ENCODE data around the gene CTR9. TPM values are rescaled to one million over a fixed set of nuclear protein-coding genes. Genes with fewer than 3 reads are reported as not detected.

Gene CTR9
- total and polyA plus RNA-seq, 9 of the 15 experiments (the other 6 are each of a cell fraction or from before 2014, with no cell fraction given), result 25.4 to 79.3 (median 47.3) TPM

GRCh38 chr11:10716543-10717259 is 34.3 kb upstream of the CTR9 start (continued):
- TF ChIP-seq PBX2 (CRISPR knock-in tag; IDR thresholded peaks at IDR 0.05; ENCODE audit: low read depth) (no peak), PBX2 (tag; conservative IDR thresholded peaks at IDR 0.05; ENCODE audit: low read depth) (no peak), PYGO2 (tag; IDR thresholded peaks at IDR 0.05) (no peak), ZBTB5 (IDR thresholded peaks at IDR 0.05) (no peak), CXXC5 (CRISPR knock-in tag; IDR thresholded peaks at IDR 0.05) (0 out of 2 replicates have a peak, but pooled peaks have one; percentile 13), RAD51 (IDR thresholded peaks at IDR 0.05; ENCODE audit: borderline replicate concordance, low read depth) (peak; percentile 77), MGA (IDR thresholded peaks at IDR 0.05) (peak; percentile 69), L3MBTL2 (IDR thresholded peaks at IDR 0.05) (peak; percentile 76), JUND (IDR thresholded peaks at IDR 0.05; ENCODE audit: borderline replicate concordance, low read depth, low read length) (no peak), JUND (tag; IDR thresholded peaks at IDR 0.05; ENCODE audit: borderline replicate concordance, low read depth, low read length) (0 out of 3 replicates have a peak, but pooled peaks have one; percentile 28)
